Measurements from ENCODE around the gene EIPR1.

The EIPR1 gene

DNA sequence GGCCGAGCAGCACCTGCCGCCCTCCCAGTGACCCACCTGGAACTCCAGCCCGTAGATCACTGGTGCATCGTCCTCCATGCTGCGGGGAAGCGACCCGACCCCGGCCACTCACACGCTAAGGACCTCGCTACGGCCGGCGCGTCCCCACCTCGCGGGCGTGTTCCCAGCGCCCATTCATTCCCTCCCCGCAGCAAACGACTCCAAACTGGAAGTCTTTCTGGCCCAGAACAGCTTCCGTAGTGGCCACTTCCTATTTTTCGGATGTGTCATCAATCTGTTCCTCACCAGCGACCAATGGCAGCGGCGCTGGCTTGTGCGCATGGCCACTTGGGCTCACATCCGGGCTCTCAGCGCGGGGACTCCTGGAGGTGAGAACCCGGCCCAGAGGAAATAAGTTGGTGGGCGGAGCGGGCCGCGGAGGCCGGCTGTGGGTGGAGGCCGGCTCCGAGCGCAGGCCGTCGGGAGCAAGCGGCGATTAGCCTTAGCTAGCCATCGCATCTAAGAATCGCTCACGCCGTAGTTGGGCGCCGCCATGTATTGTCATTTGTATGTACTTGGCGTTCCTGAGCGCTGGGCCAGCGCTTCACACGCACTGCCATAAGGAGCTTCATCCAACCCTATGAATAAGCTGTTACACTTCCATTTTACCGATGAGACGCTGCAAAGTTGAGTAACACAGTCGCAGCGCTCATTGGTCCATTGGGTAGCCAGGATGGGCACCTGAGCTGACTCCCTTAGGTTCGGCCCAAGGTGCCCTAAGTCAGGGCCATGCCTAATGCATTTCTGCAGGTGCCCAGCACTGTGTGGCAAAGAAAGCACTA lies at the start of gene EIPR1:
Gene EIPR1, minus strand, starts transcription at position 207 of the 821 bp plus-strand sequence. Its CDS starts 129 bp downstream, at position 78.
- DNase-seq = peak; percentile 95

DNA sequence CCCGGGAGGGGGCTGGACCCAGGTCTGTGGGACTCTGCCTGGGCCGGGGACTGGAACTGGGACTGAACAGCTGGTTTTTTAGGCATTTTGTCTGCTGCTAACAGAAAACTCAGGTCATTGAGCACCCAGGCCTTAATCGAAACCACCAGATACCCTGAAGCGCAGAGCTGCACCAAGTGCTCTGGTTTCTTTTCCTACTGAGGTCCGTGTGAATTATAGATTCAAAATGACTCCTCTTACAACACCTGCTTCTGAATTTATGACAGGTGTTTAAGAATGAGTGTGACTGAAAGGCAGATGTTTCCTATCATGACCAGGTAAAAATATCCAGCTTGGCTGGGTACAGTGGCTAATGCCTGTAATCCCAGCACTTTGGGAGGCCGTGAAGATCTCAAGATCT lies 49.7 kb upstream of the EIPR1 start:
- DNase-seq = no peak

DNA sequence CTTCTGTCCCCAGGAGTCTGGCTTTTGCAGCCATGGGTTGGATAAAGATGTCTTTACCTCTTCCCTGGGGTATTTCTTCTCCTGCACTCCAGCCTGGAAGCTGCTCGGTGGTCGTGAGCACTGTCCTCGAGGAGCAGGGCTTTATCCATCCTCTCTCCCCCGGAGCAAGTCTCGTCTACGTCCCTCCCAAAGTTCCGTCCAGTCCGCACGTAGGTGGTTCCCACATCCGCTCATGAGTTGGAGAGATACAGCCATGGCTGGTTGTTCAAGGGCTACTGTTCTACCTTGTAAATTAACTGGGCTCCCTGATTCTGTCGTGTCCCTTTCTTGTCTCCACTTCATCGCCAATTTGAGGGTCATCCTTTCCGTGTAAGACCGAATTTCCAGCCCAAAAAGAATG lies 49.0 kb upstream of the EIPR1 start:
- DNase-seq = no peak

DNA sequence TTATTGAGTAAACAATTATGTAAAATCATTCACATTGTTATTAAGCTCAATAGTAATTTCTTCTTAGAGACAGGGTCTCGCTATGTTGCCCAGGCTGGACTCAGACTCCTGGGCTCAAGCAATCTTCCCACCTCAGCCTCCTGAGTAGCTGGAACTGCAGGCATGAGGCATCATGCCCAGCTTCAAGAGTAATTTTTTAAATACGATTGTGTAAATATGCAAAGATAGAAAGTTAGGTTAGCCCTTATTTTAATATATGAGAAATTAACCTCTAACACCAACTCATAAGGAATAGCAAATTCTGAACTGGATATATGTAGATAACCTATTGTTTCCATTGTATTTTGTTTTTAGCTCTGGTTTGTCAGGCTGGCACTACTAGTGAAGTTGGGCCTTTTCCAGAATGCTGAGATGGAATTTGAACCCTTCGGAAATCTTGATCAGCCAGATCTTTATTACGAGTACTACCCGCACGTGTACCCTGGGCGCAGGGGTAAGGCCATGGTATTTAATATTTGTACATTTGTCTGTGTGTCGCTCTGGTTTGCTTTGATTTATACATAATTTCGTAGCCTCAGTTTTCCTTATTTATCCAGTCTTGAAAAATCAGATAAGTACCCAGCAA lies 46.7 kb upstream of the EIPR1 start:
- no peak for DNase-seq

DNA sequence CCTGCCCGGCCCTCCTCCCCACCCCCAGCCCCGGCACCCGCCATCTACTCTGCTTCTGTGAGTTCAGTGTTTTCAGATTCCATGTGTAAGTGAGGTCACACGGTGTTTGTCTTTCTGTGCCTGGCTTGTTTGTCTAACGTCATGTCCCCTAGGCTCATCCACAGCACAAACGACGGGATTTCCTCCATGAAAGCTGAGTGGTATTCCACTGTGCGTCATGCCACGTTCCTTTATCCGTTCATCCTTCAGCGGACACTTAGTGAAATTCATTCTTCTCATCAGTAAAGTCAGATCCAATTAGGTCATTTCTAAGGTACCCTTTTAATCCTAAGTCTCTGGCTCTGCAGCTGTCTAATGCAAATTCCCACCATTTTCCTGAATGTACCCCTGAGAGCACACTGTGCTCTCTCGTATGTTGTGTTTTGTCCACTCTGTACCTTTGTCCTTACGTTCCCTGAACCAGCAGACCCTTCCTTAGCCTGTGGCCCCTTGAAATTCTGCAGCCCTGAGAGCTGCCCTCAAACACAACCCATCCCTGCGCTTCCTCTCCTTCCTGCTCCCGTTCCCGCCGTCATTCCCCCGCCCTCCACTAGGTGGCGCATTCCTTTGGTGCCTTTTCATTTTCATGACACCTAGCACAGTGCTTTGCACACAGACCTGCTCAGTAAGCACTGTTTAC lies 46.0 kb upstream of the EIPR1 start:
- peak; percentile 75 for DNase-seq

DNA sequence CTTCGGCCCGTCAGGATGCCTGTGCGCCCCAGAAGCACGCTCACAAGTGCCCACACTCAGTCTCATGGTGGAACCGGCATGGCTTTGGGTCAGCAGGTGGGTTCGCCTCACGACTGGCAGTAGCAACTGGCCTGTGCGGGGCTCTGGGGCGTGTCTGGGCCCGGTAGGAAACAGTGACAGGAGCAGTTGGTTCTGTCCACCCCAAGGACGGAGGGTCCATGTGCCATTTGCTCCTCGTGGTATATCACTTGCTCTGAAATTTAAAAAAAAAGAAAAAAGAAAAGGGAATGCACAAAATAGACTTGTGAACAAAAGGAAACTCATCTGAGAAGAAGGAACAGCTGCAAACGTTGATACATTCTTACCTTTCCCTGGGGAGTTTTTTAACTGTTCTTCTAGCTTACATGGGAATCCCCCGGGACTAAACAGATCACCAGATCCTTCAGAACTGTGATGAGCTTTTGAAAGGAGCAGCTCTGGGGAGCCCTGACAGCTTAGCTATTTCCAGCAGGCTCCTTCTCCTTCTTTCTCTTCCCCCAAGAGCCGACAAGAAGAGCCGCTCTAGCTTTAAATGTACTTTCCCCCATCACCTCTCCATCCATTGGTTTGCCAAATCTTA lies 44.7 kb upstream of the EIPR1 start:
- DNase-seq = no peak

DNA sequence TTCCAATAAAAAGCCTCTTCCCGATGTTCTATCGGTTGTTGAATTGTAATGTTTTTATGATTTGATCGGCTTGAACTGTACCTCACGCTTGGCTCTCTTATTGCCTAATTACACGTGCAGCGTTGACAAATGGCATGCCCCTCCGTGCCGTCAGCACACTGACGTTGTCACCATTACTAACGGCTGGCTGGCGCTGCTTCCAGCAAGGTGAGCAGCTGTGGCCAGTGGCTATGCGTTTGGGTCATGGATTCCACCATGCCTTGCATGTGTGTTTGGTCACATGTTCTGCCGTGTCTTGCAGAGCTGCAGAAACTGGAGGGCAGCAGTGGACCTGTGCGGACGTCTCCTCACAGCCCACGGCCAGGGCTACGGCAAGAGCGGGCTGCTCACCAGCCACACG lies 44.0 kb upstream of the EIPR1 start:
- no peak for DNase-seq

DNA sequence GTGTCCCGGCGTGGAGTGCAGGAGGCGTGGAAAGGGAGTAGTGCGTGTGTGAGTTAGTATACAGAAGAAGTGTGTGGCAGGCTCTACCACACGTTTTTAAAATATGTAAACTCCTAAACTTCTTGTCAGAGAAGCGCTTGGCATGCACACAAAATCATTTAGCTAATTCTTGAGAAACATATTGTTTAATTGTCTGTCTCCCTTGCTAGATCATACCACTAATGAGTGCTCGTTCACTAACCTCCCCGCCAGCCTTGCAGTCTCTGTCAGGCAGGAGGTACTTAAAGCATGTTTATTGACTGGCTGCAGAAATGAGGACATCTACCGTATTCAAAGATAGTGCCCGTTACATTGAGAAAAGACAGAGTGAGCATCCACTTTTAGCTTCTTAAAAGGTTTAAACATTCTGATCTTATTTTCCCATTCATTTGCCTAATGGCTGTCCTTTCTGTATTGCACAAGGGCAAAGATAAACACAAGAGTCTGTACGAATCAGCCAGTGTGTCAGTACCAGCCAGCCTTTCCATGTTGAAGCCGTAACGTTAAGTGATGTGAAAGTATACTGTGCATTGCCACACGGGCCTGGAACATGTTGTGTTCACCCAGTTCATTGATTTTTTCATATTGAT lies 43.3 kb upstream of the EIPR1 start:
- no peak for DNase-seq

DNA sequence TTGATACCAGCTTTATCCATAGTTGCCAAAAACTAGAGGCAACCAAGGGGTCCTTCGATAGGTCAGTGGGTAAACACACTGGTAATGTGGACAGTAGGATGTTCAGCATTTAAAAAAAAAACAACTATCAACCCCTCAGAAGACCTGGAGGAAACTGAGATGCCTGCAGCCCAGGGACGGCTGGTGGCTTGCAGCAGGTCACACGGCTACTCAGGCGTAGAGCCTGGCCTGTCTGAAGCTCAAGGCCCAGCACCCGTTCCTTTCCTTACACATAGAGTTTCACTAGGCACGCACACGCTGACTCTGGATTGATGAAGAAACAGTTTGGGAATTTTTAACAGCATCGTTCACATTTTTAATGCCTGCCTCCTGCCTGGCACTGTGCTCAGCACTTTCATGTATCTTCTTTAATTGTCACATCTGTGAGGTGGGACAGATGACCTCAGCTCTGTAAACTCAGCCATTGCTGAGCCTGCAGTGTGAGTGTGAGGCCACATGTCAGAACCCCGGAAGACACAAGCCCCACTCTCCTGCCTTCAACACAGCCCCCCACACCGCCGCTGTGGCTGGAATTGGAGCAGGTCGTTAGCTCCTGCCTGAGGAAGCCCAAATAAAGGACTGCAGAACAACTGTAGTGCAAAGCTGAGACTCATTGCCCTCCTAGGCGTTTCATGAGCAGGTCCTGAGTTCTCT lies 42.6 kb upstream of the EIPR1 start:
- no peak for DNase-seq

DNA sequence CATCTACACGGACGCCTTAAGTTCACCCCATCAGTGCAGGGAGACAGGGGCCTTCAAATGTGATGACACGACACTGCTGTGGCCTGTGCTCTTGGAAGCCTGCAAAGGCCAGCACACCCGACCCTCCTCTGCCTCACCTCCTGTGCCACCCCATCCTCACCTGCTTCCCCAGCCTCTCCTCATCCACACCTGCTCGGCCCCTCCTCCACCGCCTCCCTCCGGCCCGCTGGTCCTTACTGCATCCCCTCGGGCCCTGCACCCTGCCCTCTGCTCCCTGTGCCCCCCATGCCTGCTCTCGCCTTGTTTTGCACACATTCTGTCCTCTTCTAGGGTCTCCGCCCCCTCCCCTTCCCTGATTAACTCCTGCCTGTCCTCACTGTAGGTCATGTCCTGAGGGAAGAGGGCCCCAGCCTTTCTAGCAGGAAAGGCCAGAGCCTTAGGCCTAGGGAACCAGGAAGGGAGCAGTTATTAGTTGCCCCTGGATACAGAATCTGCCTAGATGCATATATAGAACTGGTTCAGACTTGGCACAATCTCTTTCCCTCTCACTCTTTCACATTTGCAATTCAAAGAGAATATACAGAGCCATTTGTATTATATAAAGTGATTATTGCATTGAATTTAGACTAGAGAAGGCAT lies 41.3 kb upstream of the EIPR1 start:
- no peak for DNase-seq

DNA sequence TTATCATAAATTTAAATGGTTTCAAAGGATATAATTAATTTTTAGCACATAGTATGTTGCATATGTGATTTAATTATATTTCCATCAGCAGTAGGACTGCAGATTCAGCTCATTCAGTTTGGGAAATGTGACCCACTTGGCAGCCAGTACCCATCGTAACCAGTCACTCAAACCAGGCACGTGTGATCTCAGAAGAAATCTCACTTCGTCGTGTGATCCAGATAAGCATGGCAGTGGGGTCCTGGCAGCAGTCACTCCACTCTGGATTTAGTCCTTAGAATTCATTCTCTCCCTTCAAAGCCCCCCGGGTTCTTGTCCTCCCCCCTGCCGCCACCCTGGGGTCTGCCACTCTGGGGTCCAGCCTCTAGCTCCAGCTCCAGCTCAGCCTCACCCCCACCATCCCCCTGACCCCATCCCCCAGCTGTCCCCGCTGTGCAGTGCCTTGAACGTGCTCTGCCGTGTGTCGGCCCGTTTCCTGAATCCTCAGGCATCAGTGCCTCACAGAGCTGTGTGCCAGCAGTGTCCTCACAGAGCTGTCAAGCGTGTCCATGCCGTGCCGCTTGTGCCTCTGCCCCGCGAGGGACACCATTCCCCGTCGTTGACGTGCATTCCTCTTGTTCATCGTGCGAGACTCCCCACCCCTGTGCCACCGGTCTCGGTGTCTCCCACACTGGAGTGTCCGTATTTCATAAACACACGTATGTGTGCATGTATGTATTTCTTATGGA lies 36.7 kb upstream of the EIPR1 start:
- DNase-seq = no peak

DNA sequence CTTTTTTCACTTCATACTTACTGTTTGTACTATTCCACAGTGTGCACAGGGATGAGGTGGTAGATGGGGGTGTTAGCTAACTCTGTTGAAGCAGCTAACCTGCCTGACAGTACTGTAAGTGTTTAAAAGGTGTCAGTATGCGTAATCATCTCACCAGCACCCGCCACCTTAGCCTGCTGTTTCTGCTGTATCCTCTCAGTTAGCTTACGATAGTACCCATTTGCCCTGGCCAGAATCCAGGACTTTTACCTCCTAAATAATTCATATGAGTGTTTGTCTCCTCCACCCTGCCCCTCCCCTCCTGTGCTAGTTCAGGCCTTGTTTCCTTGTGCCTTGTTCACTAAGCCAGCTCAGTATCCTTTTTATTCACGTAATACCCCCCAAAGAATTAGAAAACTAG lies 36.1 kb upstream of the EIPR1 start:
- DNase-seq = no peak

DNA sequence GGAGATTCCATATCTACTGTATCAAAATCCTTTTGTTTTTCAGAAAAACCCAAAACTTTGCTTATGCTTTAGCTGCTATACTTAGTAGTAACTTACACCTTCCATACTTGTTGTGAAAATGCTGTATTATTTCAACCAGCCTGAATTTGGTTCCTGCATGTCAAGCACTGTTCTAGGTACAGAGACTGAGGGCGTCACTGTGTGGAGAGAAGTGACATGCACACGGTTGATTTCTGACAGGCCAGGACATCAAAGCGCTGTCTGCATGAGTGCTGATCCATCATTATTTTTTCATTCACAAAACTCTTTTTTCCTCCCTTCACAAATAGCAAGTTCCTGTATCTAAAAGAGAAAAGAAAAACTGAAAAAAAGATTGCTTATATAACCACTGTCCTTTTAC lies 33.5 kb upstream of the EIPR1 start:
- DNase-seq = no peak

DNA sequence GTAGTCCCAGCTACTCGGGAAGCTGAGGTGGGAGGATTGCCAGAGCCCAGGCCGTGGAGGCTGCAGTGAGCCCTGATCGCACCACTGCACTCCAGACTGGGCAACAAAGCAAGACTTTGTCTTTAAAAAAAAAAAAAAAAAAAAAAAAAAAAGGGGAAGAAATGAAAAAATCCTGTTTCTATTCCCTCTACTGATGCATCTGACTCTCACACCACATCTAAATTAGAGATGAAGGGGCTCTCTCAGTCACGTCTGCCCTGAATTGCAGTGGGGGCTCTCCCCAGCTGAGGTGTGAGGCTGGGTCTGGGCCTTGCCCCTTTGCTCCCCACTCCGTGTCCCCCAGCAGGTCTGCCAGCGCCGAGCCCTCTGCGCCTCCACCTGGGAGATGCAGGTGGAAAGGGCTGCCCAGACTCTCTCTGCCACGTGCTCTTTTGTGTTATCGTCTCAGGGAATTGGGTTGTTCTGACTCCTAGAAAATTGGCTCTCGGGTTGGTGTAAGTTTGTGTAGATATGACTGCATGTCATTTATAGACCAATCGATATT lies 32.1 kb upstream of the EIPR1 start:
- no peak for DNase-seq

DNA sequence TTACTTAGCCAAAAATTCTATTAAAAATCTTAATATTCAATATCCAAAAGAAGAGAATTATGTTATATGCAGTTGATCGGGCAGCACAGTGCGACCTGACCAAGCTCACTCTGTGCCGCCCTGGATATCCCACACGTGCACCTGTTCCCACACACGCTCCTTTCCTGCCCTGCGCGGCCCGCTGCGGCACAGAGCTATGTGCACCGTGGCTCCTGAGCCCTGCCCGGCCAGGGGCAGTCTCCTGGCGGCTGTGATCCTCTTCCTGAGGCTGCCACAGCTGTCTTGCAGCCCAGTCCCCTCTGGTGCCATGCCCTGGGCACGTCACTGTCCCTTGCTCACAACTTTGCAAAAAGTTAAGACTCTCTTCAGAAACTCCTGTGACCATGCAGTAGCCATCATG lies 31.2 kb upstream of the EIPR1 start:
- DNase-seq = no peak

DNA sequence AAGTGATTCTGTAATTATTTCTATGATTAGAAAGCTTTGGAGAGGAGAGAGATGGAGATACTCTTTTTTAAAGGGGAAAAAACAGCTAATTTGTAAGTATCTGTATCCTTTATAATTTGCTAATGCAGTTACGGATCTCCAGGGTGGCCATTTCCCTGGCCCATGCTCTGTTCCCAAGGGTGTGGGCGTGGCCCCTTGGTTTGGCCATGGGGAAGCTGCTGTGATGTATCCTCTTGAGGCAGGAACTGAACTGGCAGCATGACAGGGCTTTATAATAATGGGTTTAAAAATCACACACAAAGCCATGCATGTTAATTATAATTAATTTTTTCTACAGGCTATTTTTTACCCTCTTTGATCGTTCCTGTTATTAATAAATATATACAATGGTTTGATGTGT lies 28.9 kb upstream of the EIPR1 start:
- DNase-seq = no peak

DNA sequence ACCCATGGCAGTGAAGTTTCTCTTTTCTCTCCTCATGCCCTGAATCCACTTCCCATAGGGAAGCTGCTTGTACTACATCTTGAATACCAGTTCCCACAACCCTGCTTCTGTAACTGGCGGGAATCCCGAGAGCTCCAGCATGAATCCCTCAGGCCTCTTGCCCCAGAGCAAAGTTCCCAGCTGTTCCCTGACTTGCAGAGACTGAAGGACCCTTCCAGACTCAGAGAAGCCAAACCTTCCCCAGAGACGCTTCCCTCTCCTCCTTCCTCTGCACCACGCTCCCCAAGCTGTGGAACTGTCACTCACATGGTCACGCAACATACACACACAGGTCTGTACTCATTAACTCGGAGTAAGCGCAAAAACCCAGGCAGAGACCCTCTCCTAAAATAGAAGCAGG lies 28.3 kb upstream of the EIPR1 start:
- DNase-seq = no peak

DNA sequence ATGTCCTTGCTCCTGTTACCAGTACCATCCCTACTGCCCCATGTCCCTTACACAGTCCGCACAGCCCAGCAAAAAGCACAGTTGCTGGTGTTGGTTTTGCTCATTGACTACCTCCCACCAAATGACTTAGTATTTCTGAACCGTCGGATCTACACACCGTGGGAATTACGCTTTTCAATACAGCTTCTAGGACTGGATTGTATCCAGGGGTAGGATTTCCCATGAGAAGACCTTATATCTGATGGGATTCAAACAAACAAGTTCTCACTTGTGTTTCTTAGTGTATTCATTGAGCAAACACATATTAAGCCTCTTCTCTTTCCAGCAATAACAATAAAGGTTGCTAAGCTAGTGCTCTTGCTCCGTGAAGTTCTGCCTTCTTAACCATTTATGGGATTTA lies 27.7 kb upstream of the EIPR1 start:
- DNase-seq = no peak

DNA sequence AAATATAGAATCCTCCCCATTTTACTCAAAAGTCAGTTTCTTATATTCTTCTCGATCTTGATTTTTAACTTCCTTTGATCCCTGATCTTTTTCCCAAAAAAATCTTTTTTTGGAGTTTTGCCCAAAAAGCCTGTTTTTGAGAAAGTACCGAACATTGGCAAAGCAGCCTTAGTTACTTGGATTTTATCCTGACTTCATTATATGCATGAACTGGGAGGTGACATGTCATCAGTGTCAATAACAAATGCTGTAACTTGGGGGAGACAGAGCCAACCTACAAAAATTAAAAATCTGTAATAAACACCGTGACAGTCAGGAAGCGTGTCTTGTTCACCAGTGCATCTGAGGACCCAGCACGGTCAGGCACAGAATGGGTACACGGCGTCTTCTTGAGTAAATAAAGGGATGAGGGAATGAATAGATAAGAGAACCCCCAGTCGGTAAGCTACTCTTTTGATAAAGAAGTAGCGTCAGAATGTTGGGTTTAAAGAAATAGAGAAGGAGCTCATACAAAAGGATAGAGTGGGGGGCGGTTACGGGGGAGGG lies 26.8 kb upstream of the EIPR1 start:
- no peak for DNase-seq

DNA sequence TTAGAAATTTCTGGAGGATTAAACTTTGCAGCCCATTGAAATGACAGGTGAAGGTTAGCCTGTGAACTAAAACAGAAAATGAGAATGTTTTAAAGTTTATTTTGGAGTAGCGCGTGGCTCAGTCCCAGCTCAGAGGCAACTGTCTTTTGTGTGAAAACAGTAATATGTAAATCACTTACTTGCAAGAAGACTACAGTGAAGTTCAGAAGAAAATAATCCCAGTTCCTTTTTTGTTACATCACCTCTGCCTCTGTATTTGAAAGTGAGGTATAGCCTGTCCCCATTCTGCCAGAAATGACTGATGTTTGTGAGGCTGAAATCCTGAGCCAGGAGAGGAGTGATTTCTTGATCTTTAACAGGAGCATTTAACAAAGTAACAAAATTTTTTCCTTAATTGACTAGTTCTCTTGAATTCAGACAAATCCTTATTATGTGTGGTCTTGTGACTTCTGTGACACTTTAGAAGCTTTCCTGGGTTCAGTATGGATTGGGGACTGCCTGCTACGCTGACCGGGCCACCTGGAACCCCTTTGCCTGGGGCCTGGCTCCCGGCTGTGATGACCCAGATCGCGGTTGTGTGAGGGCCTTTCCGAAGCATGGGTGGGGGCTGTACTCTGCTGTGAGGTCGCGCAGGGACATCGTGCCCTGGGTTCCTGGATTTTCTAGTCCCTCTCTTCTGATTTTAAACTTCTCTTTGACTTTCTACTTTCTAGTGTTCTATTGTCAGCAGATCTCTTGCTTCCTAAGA lies 26.1 kb upstream of the EIPR1 start:
- DNase-seq = no peak
